ENCODE results near the gene MMP14.

The MMP14 gene

DNA sequence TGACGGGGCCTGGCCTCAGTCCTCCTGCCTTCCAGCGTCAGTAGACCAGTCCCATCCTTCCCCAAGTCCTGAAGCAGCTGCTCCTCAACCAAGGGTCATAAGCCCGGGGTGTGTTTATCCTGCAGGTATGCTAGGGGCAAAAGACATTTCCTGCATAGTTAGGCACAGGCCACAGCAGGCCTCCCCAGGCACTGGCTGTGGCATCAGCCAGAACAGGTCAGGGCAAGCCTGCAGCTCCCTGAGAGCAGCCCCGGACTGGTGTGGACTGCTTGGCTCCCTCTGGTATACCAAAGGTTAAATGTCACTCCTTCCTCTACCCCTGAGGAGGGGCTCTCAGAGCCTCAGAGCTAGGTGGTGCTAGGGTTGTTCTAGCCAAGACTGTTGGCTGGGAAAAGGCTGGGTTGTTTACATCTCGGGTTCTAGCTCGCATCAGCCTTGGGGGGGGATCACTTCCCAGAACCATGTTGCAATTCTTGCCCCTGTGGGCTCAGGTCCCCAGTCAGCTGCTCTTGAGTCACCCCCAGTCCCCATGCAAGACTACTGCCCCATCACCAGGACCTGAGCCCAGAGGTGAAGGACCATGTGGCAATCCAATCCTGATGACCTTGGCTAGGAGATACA is 2.9 kb downstream of the MMP14 start:
- no peak overlapping the region for H3K27ac ChIP-seq
- no peak for TF ChIP-seq ZFX (IDR thresholded peaks at IDR 0.05)

DNA sequence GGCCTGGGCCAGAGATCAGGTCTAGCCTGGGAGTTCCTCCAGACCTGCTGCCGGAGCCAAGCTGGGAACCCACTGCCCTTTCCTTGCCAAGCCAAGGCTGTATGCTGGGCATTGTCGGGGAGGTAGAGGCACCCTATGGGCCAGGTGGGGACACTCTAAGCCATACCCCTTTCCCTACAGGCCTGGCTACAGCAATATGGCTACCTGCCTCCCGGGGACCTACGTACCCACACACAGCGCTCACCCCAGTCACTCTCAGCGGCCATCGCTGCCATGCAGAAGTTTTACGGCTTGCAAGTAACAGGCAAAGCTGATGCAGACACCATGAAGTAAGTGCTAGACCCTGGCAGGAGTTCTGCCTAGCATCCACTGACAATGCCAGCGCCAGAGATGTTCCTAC is 4.9 kb downstream of the MMP14 start:
- H3K27ac ChIP-seq, result no peak overlapping the region
- TF ChIP-seq ZFX (IDR thresholded peaks at IDR 0.05), result no peak
- TF ChIP-seq, protein P1, sequence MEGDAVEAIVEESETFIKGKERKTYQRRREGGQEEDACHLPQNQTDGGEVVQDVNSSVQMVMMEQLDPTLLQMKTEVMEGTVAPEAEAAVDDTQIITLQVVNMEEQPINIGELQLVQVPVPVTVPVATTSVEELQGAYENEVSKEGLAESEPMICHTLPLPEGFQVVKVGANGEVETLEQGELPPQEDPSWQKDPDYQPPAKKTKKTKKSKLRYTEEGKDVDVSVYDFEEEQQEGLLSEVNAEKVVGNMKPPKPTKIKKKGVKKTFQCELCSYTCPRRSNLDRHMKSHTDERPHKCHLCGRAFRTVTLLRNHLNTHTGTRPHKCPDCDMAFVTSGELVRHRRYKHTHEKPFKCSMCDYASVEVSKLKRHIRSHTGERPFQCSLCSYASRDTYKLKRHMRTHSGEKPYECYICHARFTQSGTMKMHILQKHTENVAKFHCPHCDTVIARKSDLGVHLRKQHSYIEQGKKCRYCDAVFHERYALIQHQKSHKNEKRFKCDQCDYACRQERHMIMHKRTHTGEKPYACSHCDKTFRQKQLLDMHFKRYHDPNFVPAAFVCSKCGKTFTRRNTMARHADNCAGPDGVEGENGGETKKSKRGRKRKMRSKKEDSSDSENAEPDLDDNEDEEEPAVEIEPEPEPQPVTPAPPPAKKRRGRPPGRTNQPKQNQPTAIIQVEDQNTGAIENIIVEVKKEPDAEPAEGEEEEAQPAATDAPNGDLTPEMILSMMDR (conservative IDR thresholded peaks at IDR 0.05), result no peak

DNA sequence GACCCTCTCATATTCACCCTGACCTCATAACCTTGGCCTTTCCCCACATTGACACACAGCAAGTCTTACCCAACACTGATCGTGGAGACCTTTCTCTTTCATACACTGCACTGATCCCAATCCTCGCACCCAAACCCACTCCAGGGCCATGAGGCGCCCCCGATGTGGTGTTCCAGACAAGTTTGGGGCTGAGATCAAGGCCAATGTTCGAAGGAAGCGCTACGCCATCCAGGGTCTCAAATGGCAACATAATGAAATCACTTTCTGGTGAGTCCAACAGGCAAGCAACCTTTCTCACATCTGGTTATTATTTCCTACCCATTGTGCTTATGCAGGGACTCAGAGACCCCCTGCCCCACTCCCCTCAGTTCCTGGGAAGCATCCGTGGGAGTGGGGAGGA is 5.4 kb downstream of the MMP14 start:
- no peak for TF ChIP-seq ZFX (IDR thresholded peaks at IDR 0.05)
- TF ChIP-seq, protein P1 (conservative IDR thresholded peaks at IDR 0.05), result no peak
- no peak overlapping the region for H3K27ac ChIP-seq

DNA sequence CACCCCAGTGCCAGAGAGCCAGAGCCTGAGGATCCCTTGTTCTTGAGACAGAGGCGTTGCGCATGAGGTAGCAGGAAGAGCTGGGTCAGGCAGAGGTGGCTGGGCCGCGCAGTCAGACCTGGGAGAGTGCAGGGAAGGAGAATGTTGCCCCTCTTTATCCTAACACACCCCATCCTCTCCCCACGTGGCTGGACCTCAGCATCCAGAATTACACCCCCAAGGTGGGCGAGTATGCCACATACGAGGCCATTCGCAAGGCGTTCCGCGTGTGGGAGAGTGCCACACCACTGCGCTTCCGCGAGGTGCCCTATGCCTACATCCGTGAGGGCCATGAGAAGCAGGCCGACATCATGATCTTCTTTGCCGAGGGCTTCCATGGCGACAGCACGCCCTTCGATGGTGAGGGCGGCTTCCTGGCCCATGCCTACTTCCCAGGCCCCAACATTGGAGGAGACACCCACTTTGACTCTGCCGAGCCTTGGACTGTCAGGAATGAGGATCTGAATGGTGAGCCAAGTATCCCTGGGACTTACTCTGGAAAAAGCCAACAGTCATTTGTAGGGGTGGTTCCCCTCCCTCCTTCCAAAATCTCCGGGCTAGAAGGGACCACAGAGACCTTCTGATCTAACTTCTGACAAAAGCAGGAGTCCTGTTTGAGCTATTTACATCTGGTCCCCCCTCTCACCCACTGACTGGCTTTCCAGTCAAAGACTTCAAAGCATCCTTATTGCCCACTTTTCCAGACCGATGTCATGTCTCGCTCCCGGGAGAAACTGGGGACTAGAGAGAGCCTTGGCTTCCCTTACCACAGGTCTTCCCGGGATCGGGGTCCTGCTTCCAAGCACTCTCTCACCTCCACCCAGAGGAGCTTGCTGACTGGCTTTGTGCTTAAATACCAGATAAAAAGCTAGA is 6.1 kb downstream of the MMP14 start:
- TF ChIP-seq, protein P1 (conservative IDR thresholded peaks at IDR 0.05), result no peak
- TF ChIP-seq ZFX (IDR thresholded peaks at IDR 0.05), result no peak
- no peak overlapping the region for H3K27ac ChIP-seq

DNA sequence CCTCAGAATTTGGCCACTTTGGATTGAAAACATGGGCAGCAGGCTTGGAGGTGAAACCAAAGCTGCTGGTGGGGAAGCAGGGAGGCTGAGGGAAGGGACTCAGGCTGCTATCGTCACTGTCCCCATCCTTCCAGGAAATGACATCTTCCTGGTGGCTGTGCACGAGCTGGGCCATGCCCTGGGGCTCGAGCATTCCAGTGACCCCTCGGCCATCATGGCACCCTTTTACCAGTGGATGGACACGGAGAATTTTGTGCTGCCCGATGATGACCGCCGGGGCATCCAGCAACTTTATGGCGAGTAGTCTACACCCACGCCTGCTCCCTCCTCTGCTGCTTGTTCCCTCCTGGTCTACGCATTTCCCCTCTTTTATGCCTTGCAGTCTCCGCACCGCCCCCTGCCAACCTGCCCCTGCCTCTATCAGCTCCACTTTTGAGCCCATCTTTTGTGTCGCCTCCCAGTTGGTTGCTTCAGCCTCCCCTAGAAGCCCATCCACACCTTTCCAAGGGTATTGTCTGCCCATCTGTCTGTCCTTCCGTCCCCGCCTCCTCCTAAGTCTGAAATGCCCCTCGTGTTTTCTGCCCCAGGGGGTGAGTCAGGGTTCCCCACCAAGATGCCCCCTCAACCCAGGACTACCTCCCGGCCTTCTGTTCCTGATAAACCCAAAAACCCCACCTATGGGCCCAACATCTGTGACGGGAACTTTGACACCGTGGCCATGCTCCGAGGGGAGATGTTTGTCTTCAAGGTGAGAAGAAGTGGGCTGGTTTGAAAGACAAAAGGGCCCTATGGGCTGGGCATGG is 6.9 kb downstream of the MMP14 start:
- no peak overlapping the region for H3K27ac ChIP-seq
- TF ChIP-seq, protein P1 (conservative IDR thresholded peaks at IDR 0.05), result no peak
- TF ChIP-seq ZFX (IDR thresholded peaks at IDR 0.05), result no peak

DNA sequence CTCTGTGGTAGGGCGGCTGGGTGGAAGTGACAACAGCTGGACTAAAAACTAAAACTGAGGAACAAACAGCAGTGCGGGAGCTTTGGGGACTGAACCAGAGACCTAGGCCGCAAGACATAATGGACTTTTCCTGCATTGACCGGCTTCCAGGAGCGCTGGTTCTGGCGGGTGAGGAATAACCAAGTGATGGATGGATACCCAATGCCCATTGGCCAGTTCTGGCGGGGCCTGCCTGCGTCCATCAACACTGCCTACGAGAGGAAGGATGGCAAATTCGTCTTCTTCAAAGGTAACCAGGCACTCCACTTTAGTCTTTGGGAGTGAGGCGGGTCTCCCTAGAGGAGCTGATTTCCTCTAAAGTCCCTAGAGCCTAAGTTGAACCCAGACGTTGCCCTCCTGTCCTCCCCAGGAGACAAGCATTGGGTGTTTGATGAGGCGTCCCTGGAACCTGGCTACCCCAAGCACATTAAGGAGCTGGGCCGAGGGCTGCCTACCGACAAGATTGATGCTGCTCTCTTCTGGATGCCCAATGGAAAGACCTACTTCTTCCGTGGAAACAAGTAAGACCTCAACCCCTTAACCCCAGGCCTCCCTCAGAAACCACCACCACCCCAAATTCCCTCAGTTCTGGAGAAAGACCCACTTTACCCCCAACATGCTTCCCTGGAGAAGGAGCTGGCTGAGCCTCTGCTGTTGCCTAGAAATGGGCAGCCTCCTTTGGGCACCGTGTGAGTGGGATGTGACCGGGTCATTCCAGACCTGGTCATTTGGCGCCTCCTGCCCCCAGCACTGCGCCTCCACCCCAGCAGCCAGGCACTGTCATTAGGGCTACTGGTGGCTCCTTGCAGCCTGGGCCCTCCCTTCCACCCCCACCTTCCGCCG is 8.1 kb downstream of the MMP14 start:
- TF ChIP-seq ZFX (IDR thresholded peaks at IDR 0.05), result no peak
- TF ChIP-seq, protein P1 (conservative IDR thresholded peaks at IDR 0.05), result no peak
- H3K27ac ChIP-seq, result no peak overlapping the region

DNA sequence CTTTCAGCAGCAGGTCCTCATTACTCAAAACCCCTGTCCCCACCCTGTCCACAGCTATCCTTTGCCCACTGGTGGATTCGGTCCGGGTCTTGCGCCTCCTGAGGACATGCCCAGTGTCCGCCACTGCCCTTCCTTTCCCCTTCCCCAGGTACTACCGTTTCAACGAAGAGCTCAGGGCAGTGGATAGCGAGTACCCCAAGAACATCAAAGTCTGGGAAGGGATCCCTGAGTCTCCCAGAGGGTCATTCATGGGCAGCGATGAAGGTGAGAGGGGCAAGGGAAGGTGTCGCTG is 8.7 kb downstream of the MMP14 start:
- no peak overlapping the region for H3K27ac ChIP-seq
- TF ChIP-seq, protein P1 (conservative IDR thresholded peaks at IDR 0.05), result no peak
- TF ChIP-seq ZFX (IDR thresholded peaks at IDR 0.05), result no peak

Data from C4-2B (cell line).